ENCODE data around the gene COTL1. TPM values are rescaled to one million over a fixed set of nuclear protein-coding genes. Genes with fewer than 3 reads are reported as not detected.
A peak's percentile ranks its signal among the peaks of the same experiment; 100 is the strongest.

COTL1 gene
- total and polyA plus RNA-seq, 12 donors, result 20.1 to 93.8 (median 54.3) TPM

- intact Hi-C loops (cut with DNase I), result no loop called here
- 94 to 98% (median 96%) methylated on average over 14 to 27 of the region's 27 CpGs for WGBS, 4 donors
- Histone ChIP-seq H3K4me1 (replicated peaks in 1 of 2) (peaks cover 9 to 11% of the 10 kb centered on the region in 2 donors), H3K36me3 (replicated peaks in 1 of 2) (peaks cover 0 to 81% of the 10 kb centered on the region in 2 donors), H3K4me3 (no peak overlapping the region), H3K9me3 (replicated peaks in 1 of 3) (no peaks in the 10 kb centered on the region), H3K27ac (no peak overlapping the region), H3K27me3 (no peaks in the 10 kb centered on the region)
- TF ChIP-seq POLR2A (IDR thresholded peaks at IDR 0.05), result no peak
- no peak for TF ChIP-seq CTCF (IDR thresholded peaks at IDR 0.05)
- DNase-seq, result no peak
These were observed 41.9 kb upstream of the COTL1 start for GRCh38 chr16:84659656-84660300.

GRCh38 chr16:84658690-84659089, 40.8 kb upstream of the COTL1 start:
- H3K9me3 ChIP-seq (replicated peaks in 1 of 3), result no peaks in the 10 kb centered on the region
- peaks cover 0 to 73% of the 10 kb centered on the region in 2 donors for H3K36me3 ChIP-seq (replicated peaks in 1 of 2)
- peak overlapping the region in 2 of 5 donors; percentile 17 to 34 for H3K27ac ChIP-seq
- peaks cover 9 to 11% of the 10 kb centered on the region in 2 donors for H3K4me1 ChIP-seq (replicated peaks in 1 of 2)
- H3K4me3 ChIP-seq, result no peak overlapping the region
- intact Hi-C loops (cut with DNase I), result no loop called here
- no peaks in the 10 kb centered on the region for H3K27me3 ChIP-seq
- TF ChIP-seq CTCF (IDR thresholded peaks at IDR 0.05), result no peak
- TF ChIP-seq POLR2A (IDR thresholded peaks at IDR 0.05), result no peak
- peak; percentile 45 to 85 (median 74) for DNase-seq
- WGBS, 4 donors, result 44 to 64% (median 55%) methylated on average over 10 to 11 of the region's 11 CpGs

GRCh38 chr16:84657229-84657837, 39.5 kb upstream of the COTL1 start:
- intact Hi-C loops (cut with DNase I), result no loop called here
- DNase-seq, result no peak
- H3K36me3 ChIP-seq (replicated peaks in 1 of 2), result peaks cover 0 to 73% of the 10 kb centered on the region in 2 donors
- no peaks in the 10 kb centered on the region for H3K27me3 ChIP-seq
- no peaks in the 10 kb centered on the region for H3K9me3 ChIP-seq (replicated peaks in 1 of 3)
- H3K27ac ChIP-seq, result no peak overlapping the region
- WGBS, 4 donors, result 94 to 98% (median 97%) methylated on average over 21 to 50 of the region's 50 CpGs
- H3K4me1 ChIP-seq (replicated peaks in 1 of 2), result peaks cover 9 to 11% of the 10 kb centered on the region in 2 donors
- TF ChIP-seq POLR2A (IDR thresholded peaks at IDR 0.05), result no peak
- no peak for TF ChIP-seq CTCF (IDR thresholded peaks at IDR 0.05)
- no peak overlapping the region for H3K4me3 ChIP-seq

- H3K36me3 ChIP-seq (replicated peaks in 1 of 2), result peaks cover 0 to 71% of the 10 kb centered on the region in 2 donors
- no peak for TF ChIP-seq POLR2A (IDR thresholded peaks at IDR 0.05)
- TF ChIP-seq CTCF (IDR thresholded peaks at IDR 0.05), result no peak
- H3K4me3 ChIP-seq, result no peak overlapping the region
- H3K27ac ChIP-seq, result no peak overlapping the region
- H3K9me3 ChIP-seq (replicated peaks in 1 of 3), result no peaks in the 10 kb centered on the region
- H3K27me3 ChIP-seq, result no peaks in the 10 kb centered on the region
- WGBS, 4 donors, result 94 to 96% (median 96%) methylated on average over 20 to 22 of the region's 22 CpGs
- no peak for DNase-seq
- peaks cover 9 to 11% of the 10 kb centered on the region in 2 donors for H3K4me1 ChIP-seq (replicated peaks in 1 of 2)
- intact Hi-C loops (cut with DNase I), result no loop called here
These were observed 38.8 kb upstream of the COTL1 start for GRCh38 chr16:84656649-84657048.

All from adrenal gland (tissue), 12 donors.